ENCODE data around the gene ARPP21. TPM values are rescaled to one million over a fixed set of nuclear protein-coding genes. Genes with fewer than 3 reads are reported as not detected.
"Not testable (repeated sequence)": the region's sequence is repeated elsewhere in the genome, so short reads cannot be mapped to it uniquely, and the experiment has no call there.

ARPP21 gene
- total RNA-seq, 2 donors from 2014 or later, result not detected

- DNase-seq (ENCODE audit: low spot score), result no peak
- H3K4me3 ChIP-seq, result no peak overlapping the region
- no peak overlapping the region for H3K27ac ChIP-seq
- no peaks in the 10 kb centered on the region for H3K9me3 ChIP-seq
- H3K36me3 ChIP-seq, result no peaks in the 10 kb centered on the region
- TF ChIP-seq CTCF (IDR thresholded peaks at IDR 0.05), result no peak
- no peaks in the 10 kb centered on the region for H3K4me1 ChIP-seq
- no peaks in the 10 kb centered on the region for H3K27me3 ChIP-seq
Observed at GRCh38 chr3:35793667-35794066, 154.3 kb downstream of the ARPP21 start.

- Histone ChIP-seq H3K4me3 (no peak overlapping the region), H3K27ac (no peak overlapping the region), H3K27me3 (no peaks in the 10 kb centered on the region), H3K4me1 (no peaks in the 10 kb centered on the region), H3K9me3 (no peaks in the 10 kb centered on the region), H3K36me3 (no peaks in the 10 kb centered on the region)
- TF ChIP-seq CTCF (IDR thresholded peaks at IDR 0.05), result no peak
- no peak for DNase-seq (ENCODE audit: low spot score)
Observed at GRCh38 chr3:35800960-35801459, 161.7 kb downstream of the ARPP21 start.

- Histone ChIP-seq H3K4me1 (no peaks in the 10 kb centered on the region), H3K27ac (no peak overlapping the region), H3K9me3 (no peaks in the 10 kb centered on the region), H3K4me3 (no peak overlapping the region), H3K27me3 (no peaks in the 10 kb centered on the region), H3K36me3 (no peaks in the 10 kb centered on the region)
- no peak for TF ChIP-seq CTCF (IDR thresholded peaks at IDR 0.05)
- no peak for DNase-seq (ENCODE audit: low spot score)
Observed at GRCh38 chr3:35814531-35814930, 175.2 kb downstream of the ARPP21 start.

- H3K36me3 ChIP-seq; H3K4me1 ChIP-seq; DNase-seq (ENCODE audit: low spot score); H3K27ac ChIP-seq; H3K27me3 ChIP-seq; H3K4me3 ChIP-seq; H3K9me3 ChIP-seq: not testable (repeated sequence)
Observed at GRCh38 chr3:35815796-35816195, 176.5 kb downstream of the ARPP21 start.

- Histone ChIP-seq H3K27ac (no peak overlapping the region), H3K27me3 (no peaks in the 10 kb centered on the region)
- DNase-seq (ENCODE audit: low spot score), result no peak
Observed at GRCh38 chr3:35817216-35817615, 177.9 kb downstream of the ARPP21 start.

GRCh38 chr3:35832140-35832571, 192.8 kb downstream of the ARPP21 start:
- no peak for TF ChIP-seq CTCF (IDR thresholded peaks at IDR 0.05)
- Histone ChIP-seq H3K4me1 (no peaks in the 10 kb centered on the region), H3K27me3 (no peaks in the 10 kb centered on the region), H3K36me3 (no peaks in the 10 kb centered on the region), H3K27ac (no peak overlapping the region), H3K9me3 (no peaks in the 10 kb centered on the region), H3K4me3 (no peak overlapping the region)
- no peak for DNase-seq (ENCODE audit: low spot score)

More at GRCh38 chr3:35817216-35817615, 177.9 kb downstream of the ARPP21 start:
- Histone ChIP-seq H3K4me3 (no peak overlapping the region), H3K4me1 (no peaks in the 10 kb centered on the region), H3K36me3 (no peaks in the 10 kb centered on the region), H3K9me3 (no peaks in the 10 kb centered on the region)
- TF ChIP-seq CTCF (IDR thresholded peaks at IDR 0.05), result no peak

Small RNAs within 50 kb of the gene (microRNA-seq; reads per million reads assigned to microRNA genes)
- gene MIR128-2 (ENCODE audit: borderline number of aligned reads in 2 of 2, borderline replicate concordance in 1 of 2), result 2.8 to 4.2 reads per million in 2 donors

All from right atrium auricular region (tissue), 2 donors.